GM11168 (cell line): ENCODE data around the gene MTNR1A.

Experiments
- in situ Hi-C: fragments of 300-500 bp; cut with MboI; formaldehyde crosslinking; loops from one replicate; pipeline ENCODE4 v1.12.0; 2022; ENCODE audit warnings: low sequenced_read_pairs; ENCODE audit not compliant: unreplicated experiment

MTNR1A gene

GRCh38 chr4:186500721-186501304 lies 54.6 kb downstream of the MTNR1A start:
- in situ Hi-C loops = no loop called here

GRCh38 chr4:186499467-186499866 lies 55.9 kb downstream of the MTNR1A start:
- in situ Hi-C loops = no loop called here

- in situ Hi-C loops = no loop called here
Observed at GRCh38 chr4:186497043-186497442, 58.3 kb downstream of the MTNR1A start.

- in situ Hi-C loops = no loop called here
Observed at GRCh38 chr4:186494496-186494895, 60.9 kb downstream of the MTNR1A start.

GRCh38 chr4:186487726-186488125 lies 67.6 kb downstream of the MTNR1A start:
- in situ Hi-C loops = no loop called here

- in situ Hi-C loops = no loop called here
Observed at GRCh38 chr4:186486172-186486571, 69.2 kb downstream of the MTNR1A start.

- in situ Hi-C loops = no loop called here
Observed at GRCh38 chr4:186485561-186486062, 69.8 kb downstream of the MTNR1A start.

- in situ Hi-C loops = no loop called here
Observed at GRCh38 chr4:186485150-186485549, 70.2 kb downstream of the MTNR1A start.

- in situ Hi-C loops = no loop called here
Observed at GRCh38 chr4:186483656-186484055, 71.7 kb downstream of the MTNR1A start.
